Thyroid gland (tissue), 4 donors: Measurements from ENCODE around the gene CUEDC1.

ENCODE experiments used
- CTCF ChIP-seq, 6 experiments: fragments of 200-600 bp in 3 of 6; fragments of 450-650 bp in 3 of 6; sonication (generic) in 3 of 6; IDR thresholded peaks; one replicate each; pipeline ENCODE4 v1.5.1; 2016 to 2019; ENCODE audit warnings: antibody characterized with exemption in 6 of 6, mild to moderate bottlenecking in 2 of 6, inconsistent platforms in 1 of 6, moderate library complexity in 1 of 6
- POLR2A ChIP-seq, 2 donors: fragments of 450-650 bp; IDR thresholded peaks; one replicate each; pipeline ENCODE4 v1.6.1; 2017; ENCODE audit warnings: antibody characterized with exemption in 2 of 2, mild to moderate bottlenecking in 2 of 2, moderate library complexity in 1 of 2

- TF ChIP-seq POLR2A (IDR thresholded peaks at IDR 0.05) (no peak), CTCF (IDR thresholded peaks at IDR 0.05) (no peak)
These were observed 137.9 kb downstream of the CUEDC1 start for GRCh38 chr17:57817299-57817698.
